ENCODE data around the gene ESYT2.

DNA sequence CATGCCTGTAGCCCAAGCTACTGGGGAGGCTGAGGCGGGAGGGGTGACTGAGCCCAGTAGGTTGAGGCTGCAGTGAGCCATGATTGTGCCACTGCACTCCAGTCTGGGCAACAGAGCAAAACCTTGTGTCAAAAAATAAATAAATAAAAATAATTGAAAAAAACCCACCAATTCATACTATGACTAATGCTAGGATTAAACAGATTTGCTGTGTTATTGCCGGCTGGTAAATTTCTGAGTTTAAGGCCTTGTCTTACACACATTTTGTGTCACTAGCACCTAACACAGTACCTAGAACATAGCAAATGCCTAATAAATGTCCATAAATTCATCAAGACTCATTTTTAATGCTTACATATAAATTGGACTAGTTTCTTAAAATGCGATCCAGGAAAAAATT, 8.7 kb downstream of the ESYT2 start:
- TF ChIP-seq CTCF (conservative IDR thresholded peaks at IDR 0.05): no peak
- TF ChIP-seq EZH2 (IDR thresholded peaks at IDR 0.05; ENCODE audit: low read depth): no peak
